HG02759 (cell line): ENCODE measurements around the gene LXN.
"Not testable (repeated sequence)": the region's sequence is repeated elsewhere in the genome, so short reads cannot be mapped to it uniquely, and the experiment has no call there.

Experiments used
- ATAC-seq: cut with Tn5 transposase; IDR thresholded peaks from one replicate; pipeline ENCODE4 v1.9.1; 2021; ENCODE audit warnings: mild to moderate bottlenecking, moderate library complexity; ENCODE audit not compliant: unreplicated experiment

LXN gene

GRCh38 chr3:158672215-158673176, at the start of gene LXN:
TSS of gene LXN (minus strand) at chr3:158672648. CDS start at chr3:158672478, 170 bp downstream.
- ATAC-seq, result peak; percentile 99

- no peak for ATAC-seq
Observed at GRCh38 chr3:158722108-158722507, 49.7 kb upstream of the LXN start.

- ATAC-seq, result no peak
Observed at GRCh38 chr3:158718490-158719170, 46.2 kb upstream of the LXN start.

GRCh38 chr3:158717576-158717975, 45.1 kb upstream of the LXN start:
- ATAC-seq, result no peak

GRCh38 chr3:158713094-158713499, 40.6 kb upstream of the LXN start:
- no peak for ATAC-seq

GRCh38 chr3:158712443-158712842, 40.0 kb upstream of the LXN start:
- ATAC-seq, result no peak

- no peak for ATAC-seq
Observed at GRCh38 chr3:158711886-158712285, 39.4 kb upstream of the LXN start.

GRCh38 chr3:158710601-158711000, 38.2 kb upstream of the LXN start:
- ATAC-seq, result no peak

GRCh38 chr3:158709666-158710083, 37.2 kb upstream of the LXN start:
- no peak for ATAC-seq

- ATAC-seq, result no peak
Observed at GRCh38 chr3:158703566-158703965, 31.1 kb upstream of the LXN start.

- no peak for ATAC-seq
Observed at GRCh38 chr3:158702815-158703481, 30.5 kb upstream of the LXN start.

- ATAC-seq, result no peak
Observed at GRCh38 chr3:158701420-158702065, 29.1 kb upstream of the LXN start.

- ATAC-seq, result no peak
Observed at GRCh38 chr3:158700559-158700958, 28.1 kb upstream of the LXN start.

GRCh38 chr3:158696618-158697017, 24.2 kb upstream of the LXN start:
- no peak for ATAC-seq

GRCh38 chr3:158693866-158694456, 21.5 kb upstream of the LXN start:
- ATAC-seq, result not testable (repeated sequence)

GRCh38 chr3:158685159-158685558, 12.7 kb upstream of the LXN start:
- ATAC-seq, result no peak

- ATAC-seq, result no peak
Observed at GRCh38 chr3:158683230-158683962, 10.9 kb upstream of the LXN start.

GRCh38 chr3:158680861-158681260, 8.4 kb upstream of the LXN start:
- ATAC-seq, result no peak

- ATAC-seq, result no peak
Observed at GRCh38 chr3:158679547-158680000, 7.1 kb upstream of the LXN start.

GRCh38 chr3:158678687-158679086, 6.2 kb upstream of the LXN start:
- no peak for ATAC-seq
